Measurements from ENCODE around the gene PKM.

- TF ChIP-seq CTCF (IDR thresholded peaks at IDR 0.05): no peak
- no peak for TF ChIP-seq POLR2A (IDR thresholded peaks at IDR 0.05)
Measured at GRCh38 chr15:72202302-72202701, 28.7 kb downstream of the PKM start.

Measured in adrenal gland (tissue), 5 donors.